ENCODE data around the gene TMEM231.
"Not testable (repeated sequence)": the region's sequence is repeated elsewhere in the genome, so short reads cannot be mapped to it uniquely, and the experiment has no call there.

The TMEM231 gene

GRCh38 chr16:75555707-75556430, at the start of gene TMEM231:
TMEM231 (minus strand) TSS chr16:75556252; CDS start chr16:75556209, 43 bp downstream.
- DNase-seq (ENCODE audit: low read depth in 3 of 3): peak; percentile 94 to 95 (median 94)

- no peak for DNase-seq (ENCODE audit: low read depth in 3 of 3)
Measured at GRCh38 chr16:75603241-75603640, 47.2 kb upstream of the TMEM231 start.

DNA sequence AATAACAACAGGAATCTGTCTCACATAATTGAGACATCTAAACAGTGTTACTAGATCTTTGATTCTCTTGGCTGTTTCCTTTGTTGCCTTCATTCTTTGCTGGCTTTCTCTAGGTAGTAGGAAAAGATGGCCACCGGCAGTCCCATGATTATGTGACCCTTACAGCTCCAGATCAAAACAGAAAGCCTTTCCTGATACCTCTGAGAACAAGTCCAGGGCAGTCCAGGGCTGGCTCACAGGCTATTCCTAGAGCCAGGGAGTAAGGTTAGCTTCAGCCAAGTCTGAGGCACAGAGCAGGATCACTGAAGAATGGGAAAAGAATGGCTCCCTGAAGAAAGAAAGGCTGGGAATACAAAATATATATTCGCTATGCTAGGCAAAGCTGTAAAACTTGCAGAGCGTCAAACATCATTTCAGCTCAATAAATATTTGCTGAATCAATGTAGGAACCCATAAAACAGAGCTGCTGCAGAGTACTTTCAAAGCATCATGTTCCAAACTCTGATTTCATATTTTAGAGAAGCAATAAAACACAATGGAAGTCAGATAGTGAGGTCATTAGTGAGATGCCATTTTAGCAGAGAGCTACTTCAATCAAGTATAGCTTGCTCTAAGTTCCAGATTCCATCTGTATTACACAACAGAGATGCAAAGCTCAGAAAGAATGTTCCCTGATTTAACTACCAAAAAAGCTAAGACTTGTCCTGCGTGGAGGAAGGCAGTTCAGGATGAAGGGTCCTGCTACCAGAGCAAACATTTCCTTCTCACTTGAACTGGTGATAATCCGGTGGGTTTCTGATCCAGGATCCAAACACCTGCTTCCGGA, 43.6 kb upstream of the TMEM231 start:
- no peak for DNase-seq (ENCODE audit: low read depth in 3 of 3)

GRCh38 chr16:75593825-75594820, 38.1 kb upstream of the TMEM231 start:
- no peak for DNase-seq (ENCODE audit: low read depth in 3 of 3)

DNA sequence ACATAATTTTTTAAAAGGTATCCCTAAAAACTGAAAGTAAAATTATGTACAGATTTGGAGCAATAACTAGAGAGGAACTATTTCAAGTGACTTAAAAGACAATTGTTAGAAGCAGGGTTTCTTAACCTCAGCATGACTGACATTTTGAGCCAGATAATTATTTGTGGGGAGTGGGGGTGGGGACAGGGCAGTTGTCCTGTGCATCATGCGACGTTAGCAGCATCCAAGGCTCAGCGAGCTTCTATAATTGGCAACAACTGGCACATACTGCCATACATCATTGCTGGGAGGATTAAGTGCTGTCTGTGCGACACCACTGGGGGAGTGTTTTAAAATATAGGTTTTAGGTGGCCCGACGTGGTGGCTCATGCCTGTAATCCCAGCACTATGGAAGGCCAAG, 37.3 kb upstream of the TMEM231 start:
- DNase-seq (ENCODE audit: low read depth in 3 of 3): no peak

GRCh38 chr16:75591927-75592326, 35.9 kb upstream of the TMEM231 start:
- DNase-seq (ENCODE audit: low read depth in 3 of 3): not testable (repeated sequence)

- no peak for DNase-seq (ENCODE audit: low read depth in 3 of 3)
Measured at GRCh38 chr16:75590920-75591843, 35.1 kb upstream of the TMEM231 start.

GRCh38 chr16:75589306-75589705, 33.3 kb upstream of the TMEM231 start:
- no peak for DNase-seq (ENCODE audit: low read depth in 3 of 3)

GRCh38 chr16:75588716-75589115, 32.7 kb upstream of the TMEM231 start:
- no peak for DNase-seq (ENCODE audit: low read depth in 3 of 3)

DNA sequence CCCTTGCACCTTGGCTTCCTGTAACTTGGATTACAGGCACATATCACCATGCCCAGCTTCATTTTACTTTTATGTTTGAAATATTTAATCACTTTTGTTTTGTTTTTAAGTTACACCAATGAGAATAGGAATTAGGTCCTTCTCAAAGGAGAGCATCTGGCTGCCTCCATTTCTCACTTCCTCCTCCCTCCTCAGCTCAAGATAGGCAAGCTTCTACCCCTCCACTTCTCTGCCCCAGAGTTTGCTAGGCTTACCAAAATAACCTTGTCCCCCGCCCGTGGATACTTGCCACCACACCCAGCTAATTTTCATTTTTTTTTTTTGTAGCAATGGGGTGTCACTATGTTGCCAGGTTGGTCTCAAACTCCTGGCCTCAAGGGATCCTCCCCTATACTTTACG, 28.1 kb upstream of the TMEM231 start:
- no peak for DNase-seq (ENCODE audit: low read depth in 3 of 3)

- no peak for DNase-seq (ENCODE audit: low read depth in 3 of 3)
Measured at GRCh38 chr16:75579281-75579834, 23.3 kb upstream of the TMEM231 start.

GRCh38 chr16:75578725-75579124, 22.7 kb upstream of the TMEM231 start:
- DNase-seq (ENCODE audit: low read depth in 3 of 3): no peak

DNA sequence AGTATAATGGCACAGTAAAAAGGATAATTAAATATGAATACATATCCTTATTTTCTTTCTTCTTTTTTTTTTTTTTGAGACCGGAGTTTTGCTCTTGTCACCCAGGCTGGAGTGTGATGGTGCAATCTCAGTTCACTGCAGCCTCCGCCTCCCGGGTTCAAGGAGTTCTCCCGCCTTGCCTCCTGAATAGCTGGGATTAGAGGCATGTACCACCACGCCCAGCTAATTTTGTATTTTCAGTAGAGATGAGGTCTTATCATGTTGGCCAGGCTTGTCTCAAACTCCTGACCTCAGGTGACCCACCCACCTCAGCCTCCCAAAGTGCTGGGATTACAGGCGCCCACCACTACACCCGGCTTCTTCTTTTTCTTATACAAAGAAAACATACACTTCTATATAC, 22.2 kb upstream of the TMEM231 start:
- no peak for DNase-seq (ENCODE audit: low read depth in 3 of 3)

DNA sequence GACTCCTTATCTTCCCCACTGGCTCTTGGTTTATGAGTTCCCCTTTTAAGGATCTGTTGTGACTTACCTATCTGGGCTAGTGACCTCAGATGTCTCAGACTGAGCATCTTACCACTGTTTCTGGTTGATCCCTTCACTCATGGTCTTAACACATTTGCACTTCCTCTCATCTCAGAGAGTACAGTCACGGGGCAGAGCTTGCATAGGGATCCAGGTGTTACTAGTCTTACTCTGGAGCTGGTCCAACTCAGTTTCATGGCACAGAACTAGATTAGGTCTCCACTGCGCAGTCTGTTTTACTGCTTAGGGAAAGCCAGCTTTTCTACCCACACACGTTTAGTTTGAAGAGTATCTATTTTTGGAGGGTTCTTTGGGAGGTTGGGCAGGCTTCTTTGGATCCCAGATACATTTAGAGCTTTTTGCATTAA, 20.3 kb upstream of the TMEM231 start:
- DNase-seq (ENCODE audit: low read depth in 3 of 3): no peak

GRCh38 chr16:75575958-75576357, 19.9 kb upstream of the TMEM231 start:
- no peak for DNase-seq (ENCODE audit: low read depth in 3 of 3)

DNA sequence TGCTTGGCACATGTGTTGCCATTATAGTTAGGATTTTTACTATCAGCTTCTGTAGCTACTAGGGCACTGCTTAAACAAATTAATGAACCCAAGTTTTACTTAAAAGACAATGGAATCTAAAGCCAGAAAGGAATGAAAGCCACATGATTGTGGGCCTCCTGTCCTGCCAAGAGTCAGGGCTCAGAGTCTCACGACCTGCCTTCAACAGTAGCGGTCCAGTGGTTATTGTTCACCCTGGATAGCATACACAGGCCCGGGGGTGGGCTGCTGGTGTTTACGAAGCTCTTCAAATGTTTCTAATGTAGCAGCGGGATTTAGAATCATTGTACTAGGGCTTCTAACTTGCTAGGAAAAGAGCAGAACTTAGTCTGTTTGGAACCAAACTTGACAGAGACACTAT, 17.9 kb upstream of the TMEM231 start:
- DNase-seq (ENCODE audit: low read depth in 3 of 3): no peak

- DNase-seq (ENCODE audit: low read depth in 3 of 3): no peak
Measured at GRCh38 chr16:75572864-75573542, 17.0 kb upstream of the TMEM231 start.

DNA sequence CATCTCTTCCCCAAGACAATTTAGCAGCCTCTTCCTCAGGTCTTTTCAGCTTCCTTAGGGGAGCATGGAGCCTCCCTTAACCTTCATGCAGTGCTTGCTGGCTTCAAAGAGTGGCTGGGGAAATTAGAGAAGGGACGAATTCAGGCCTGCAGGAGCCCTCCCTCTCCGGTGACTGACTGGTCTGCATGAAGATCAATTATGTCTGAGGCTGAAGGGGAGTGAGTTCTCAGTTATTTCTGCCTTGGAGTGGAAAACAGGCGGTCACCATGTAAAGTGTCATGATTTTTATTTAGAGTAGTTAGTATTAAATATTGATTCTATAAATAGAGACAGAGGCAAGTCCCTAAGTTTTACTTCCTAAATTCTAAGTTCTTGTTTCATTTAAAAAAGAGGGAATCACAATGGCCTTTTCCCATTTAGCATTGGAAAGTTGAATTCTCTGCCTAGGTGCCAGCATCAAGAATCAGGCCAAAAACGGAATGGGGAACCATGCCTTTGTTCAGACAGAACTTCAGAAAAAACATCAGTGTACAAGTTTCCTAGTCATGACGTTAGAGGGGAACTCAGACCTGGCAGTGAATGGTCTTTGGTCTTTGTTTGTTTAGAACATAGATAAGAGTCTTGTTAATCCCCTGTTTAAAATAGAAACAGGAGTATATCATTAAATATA, 14.5 kb upstream of the TMEM231 start:
- DNase-seq (ENCODE audit: low read depth in 3 of 3): no peak

- no peak for DNase-seq (ENCODE audit: low read depth in 3 of 3)
Measured at GRCh38 chr16:75567911-75568310, 11.9 kb upstream of the TMEM231 start.
